Fibroblast of peridontal ligament (primary cell): ENCODE data around the gene UGT8.
"Not testable (repeated sequence)": the region's sequence is repeated elsewhere in the genome, so short reads cannot be mapped to it uniquely, and the experiment has no call there.

Source experiments
- DNase-seq: peaks from one replicate; pipeline ENCODE4 v3.0.0-alpha.2; 2010; ENCODE audit errors: extremely low read depth

Gene UGT8, protein sequence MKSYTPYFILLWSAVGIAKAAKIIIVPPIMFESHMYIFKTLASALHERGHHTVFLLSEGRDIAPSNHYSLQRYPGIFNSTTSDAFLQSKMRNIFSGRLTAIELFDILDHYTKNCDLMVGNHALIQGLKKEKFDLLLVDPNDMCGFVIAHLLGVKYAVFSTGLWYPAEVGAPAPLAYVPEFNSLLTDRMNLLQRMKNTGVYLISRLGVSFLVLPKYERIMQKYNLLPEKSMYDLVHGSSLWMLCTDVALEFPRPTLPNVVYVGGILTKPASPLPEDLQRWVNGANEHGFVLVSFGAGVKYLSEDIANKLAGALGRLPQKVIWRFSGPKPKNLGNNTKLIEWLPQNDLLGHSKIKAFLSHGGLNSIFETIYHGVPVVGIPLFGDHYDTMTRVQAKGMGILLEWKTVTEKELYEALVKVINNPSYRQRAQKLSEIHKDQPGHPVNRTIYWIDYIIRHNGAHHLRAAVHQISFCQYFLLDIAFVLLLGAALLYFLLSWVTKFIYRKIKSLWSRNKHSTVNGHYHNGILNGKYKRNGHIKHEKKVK

DNA sequence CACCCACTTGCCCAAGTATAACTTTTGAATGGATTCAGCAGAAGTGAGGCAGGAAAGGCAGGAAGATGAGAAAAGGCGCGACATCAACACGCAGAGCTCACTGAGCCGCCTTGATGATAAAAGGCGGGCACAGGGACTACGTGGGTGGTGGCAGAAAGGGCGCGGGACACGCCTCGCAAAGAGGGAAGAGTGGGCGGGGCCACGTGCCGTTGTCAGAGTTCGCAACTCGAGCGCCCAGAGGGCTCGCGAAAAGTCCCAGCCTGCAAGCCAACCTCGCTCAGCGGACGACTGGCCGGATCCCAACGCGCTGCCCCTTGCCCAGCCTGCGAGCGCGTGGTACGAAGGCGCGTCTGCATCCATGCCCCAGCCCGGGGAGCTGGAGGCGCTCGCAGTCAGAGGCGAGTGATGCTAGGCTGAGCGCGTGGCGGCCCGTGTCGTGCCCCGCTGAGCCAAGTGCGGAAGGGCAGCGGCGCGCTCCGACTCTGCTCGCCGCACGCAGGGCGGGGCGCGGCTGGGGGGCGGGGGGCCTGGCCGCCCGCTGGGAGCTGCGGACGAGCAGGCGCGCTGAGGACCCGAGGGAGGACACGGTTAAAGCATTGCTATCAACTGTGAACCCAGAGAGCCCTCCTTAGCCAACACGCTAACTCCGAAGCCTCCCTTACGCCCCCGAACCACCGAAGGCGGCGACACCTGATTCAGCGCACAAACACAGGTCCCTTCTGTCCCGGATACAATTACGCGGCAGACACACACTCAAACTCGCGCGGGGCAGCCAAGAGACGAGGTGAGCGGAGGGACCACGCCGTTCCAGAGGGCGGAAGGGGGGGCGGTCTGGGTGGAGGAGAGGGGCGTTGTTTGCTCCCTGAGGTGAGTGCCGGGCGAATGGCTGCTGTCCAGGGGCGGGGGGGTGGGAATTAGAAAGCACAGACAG, at the start of gene UGT8:
Gene UGT8, plus strand, starts transcription at position 617 of the 931 bp plus-strand sequence. CDS start 24,074 bp downstream, outside the sequence.
- peak; percentile 1 for DNase-seq

DNA sequence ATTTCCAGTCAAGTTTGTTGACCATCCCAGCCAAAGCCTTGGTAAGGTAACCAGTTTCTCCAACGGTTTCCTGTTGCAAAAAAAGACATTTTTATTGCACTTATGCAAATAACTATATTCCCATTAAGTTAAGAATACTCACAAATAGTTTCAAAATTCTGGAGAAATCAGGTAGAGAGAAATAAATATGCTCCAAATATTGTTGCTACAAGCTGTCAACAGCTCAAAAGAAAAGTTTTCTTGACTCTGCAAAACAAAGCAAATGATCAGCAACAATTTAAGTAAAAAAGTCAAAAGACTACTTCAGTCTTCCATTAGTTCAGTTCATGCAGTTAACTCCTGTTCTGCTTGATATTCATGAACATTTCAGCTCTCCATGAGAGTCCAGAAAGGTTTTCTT, 49.0 kb upstream of the UGT8 start:
- no peak for DNase-seq

DNA sequence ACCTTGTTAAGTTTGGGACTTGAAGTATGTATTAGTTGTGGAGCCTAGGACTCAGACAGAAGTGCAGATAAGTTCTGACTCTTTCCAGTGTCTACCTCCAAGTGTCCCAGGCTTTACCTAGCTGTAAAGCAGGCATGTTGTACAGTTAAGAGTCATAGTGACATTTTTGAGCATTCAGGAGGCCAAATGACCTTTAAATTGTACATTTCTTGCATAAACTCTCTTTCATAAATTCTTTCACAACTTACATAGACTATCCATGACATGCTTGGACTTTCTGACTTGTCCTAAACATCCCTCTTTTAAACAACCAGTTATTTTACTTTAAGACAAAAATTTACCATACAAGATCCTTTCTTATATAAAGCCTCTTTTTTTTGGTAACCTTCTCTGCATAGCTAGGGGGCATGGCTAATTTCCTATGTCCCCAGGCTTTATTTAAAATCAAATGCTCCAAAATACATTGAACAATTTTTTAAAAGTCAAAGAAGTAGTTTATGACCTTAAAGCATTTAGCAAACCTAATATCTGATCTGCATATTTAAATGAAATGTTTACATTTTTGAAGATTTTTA, 40.1 kb upstream of the UGT8 start:
- no peak for DNase-seq

DNA sequence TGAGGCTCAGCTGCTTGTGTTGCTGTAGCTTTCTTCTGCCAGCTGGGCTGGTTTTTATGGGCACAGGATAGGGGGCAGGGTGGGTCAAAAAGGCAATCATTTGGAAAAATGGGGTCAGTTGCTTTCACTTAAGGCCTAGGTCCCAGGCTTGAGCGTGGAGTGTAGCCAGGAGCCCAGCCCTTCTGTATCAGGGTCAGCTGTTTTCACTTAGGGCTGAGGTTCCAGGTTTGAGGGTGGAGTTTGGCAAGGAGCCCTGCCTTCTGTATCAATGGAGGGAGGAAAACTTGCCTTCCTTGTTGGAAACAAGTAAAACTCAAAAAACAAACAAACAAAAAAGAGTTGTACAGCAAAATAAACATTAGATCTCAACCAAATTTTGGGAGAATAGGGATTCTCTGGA, 37.0 kb upstream of the UGT8 start:
- no peak for DNase-seq

DNA sequence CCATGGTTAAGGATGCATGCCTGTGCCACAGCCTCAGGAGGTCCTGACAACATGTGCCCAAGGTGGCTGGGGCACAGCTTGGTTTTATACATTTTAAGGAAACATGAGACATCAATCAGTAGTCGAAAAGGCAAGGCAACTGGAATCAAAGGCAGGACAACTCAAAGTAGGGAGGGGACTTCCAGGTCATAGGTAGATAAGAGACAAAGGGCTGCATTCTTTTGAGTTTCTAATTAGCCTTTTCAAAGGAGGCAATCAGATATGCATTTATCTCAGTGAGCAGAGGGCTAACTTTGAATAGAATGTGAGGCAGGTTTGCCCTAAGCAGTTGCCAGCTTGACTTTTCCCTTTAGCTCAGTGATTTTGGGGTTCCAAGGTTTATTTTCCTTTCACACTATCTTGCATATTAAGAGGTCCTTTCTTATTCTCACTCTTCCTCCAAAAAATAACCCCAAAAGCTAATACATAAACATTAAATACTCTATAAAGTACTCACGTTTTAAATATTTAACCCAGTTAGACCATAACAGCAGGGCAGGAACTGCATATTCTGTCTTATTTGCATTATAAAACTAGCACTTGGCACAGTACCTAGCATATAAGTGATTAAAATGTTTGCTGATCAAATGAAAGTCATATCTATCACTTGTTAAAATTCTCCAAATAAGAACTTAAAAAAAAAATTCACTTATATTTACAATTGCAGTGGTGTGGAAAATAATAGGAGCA, 36.3 kb upstream of the UGT8 start:
- no peak for DNase-seq

DNA sequence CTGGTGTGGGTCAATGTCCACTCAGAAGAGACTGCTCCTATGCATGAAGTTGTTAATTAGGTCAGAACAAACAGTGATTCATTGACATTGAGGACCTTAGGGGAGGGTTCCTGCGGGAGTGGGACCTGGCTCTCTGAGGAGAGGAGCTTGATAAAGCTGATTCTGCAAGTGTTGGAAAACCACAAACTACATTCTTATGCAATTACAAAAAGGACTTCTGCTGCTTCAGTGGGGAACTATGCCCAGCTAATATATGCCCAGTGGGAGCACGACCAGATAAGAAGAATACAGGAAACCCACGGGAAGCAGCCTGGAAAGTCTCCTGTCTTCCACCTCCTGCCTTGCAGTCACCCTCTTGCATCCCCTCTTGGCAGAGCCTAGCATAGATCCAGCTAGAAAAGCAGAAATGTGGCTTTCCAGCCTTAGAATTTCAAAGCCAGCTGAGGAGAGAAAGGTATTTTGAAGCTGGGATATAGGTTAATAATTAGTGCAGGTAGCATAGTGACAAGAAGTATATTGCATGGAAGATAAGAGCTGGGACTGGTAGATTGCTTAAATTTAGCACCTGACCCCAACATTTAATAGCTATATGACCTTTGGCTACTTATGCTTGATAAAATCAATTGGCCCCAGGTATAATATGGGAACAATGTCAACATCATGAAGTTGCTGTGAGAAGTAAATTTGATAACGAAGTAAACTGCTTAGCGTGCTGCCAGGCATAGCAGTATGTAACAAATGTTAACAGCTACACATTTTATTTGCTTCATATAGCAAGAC, 34.9 kb upstream of the UGT8 start:
- DNase-seq = no peak

DNA sequence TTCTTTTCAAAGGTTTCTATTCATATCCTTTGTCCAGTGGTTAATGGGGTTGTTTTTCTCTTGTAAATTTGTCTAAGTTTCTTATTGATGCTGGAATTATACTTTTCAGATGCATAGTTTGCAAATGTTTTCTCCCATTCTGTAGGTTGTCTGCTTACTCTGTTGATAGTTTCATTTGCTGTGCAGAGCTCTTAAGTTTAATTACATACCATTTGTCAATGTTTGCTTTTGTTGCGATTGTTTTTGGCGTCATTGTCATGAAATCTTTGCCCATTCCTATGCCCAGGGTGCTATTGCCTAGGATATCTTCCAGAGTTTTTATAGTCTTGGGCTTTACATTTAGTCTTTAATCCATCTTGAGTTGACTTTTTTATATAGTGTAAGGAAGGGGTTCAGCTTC, 21.2 kb upstream of the UGT8 start:
- no peak for DNase-seq

DNA sequence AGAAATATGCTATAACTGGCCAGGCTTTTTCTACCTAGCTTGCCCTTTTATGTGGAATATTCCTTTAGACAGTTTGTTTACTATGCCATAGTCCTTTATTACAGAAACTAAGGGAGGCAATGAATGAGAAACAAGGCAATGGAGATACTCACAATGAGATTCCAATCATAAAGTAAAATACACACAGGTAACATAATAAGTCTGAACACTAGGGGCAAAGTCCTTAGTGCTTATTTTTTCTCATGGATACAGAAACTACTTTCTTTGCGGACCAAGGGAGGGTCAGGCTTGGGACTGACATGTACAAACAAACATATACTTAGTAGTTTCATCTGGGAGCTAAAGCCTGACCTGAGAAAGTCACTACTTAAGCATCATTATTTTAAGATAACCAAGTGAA, 16.0 kb upstream of the UGT8 start:
- DNase-seq = no peak

DNA sequence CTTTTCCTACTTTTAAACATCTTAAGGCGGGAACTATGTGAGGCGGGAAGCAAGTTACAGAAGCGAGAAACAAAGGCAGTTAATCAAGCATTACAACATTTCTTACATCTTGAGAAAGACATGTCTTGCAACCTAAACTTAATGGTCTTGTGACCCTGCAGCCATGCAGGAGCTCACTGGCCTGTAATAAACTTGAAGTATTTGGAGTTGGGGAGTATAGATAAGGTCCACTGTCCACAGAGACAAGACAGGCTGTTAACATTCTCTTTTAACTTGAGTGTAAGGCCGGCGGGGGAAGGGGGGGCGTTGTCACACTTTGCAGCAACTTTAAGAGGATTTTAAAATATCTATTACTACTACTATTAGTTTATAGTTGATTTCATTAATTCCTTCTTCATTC, 10.3 kb upstream of the UGT8 start:
- no peak for DNase-seq

DNA sequence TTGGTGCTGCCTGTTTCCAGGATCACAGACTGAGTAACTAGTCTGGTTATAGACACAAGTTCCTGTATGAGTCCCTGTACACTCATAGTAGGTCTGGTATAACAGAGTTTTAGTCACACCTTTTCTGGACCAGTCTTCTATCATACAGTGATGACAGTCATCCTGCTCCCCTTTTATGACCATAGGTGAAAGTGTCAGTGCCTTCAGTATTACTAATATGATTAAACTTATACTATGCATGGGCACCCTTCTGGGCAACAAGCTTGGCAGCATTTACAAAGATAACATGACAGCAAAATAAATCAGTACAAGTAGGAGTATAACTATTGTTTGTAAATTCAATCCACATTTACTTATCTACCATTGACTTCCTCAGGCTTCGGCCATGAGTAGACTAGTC, 8.2 kb upstream of the UGT8 start:
- not testable (repeated sequence) for DNase-seq

DNA sequence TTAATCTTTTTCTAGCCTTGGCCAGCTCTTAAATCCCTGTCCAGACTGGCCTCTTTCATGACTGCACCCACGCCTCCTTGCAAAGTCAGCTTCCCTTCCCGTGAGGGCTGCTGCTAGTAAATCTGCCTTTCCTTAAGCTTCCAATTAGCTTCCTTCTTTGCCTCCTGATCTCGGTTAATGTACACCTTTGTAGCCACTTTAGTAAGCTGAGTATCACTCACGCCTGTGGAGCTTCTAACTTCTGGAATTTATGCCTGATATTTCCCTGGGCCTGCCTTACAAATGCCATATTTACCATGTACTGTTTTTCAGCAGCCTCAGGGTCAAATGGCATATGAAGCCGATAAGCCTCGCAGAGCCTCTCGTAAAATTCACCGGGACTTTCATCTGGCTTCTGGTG, 5.1 kb upstream of the UGT8 start:
- DNase-seq = no peak

DNA sequence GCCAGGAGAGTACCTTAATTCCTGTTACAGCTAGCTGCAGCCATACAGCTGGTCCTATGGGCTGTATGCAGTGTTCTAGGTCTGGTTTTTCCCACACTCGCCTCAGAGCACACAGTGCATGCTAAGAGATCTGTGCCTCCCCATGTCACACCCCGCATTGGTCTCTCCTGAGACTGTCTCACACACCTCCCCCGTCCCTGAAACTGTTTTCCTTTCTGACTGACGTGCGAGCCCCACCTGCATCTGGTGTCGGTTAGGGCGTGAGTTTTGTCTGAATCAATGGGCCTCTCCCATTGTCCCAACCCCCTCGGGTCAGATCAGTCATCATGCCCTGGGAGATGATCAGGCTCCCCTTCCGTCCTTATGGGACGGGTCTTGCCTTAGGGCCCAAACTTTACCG, 3.4 kb upstream of the UGT8 start:
- no peak for DNase-seq

DNA sequence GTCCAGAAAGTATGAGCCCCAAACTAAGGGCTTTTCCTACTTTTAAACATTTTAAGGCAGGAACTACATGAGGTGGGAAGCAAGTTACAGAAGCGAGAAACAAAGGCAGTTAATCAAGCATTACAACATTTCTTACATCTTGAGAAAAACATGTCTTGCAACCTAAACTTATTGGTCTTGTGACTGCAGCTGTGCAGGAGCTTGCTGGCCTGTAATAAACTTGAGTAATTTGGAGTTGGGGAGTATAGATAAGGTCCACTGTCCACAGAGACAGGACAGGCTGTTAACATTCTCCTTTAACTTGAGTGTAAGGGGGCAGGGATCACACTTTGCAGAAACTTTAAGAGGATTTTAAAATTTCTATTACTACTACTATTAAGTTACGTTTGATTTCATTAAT, 2.7 kb upstream of the UGT8 start:
- no peak for DNase-seq

DNA sequence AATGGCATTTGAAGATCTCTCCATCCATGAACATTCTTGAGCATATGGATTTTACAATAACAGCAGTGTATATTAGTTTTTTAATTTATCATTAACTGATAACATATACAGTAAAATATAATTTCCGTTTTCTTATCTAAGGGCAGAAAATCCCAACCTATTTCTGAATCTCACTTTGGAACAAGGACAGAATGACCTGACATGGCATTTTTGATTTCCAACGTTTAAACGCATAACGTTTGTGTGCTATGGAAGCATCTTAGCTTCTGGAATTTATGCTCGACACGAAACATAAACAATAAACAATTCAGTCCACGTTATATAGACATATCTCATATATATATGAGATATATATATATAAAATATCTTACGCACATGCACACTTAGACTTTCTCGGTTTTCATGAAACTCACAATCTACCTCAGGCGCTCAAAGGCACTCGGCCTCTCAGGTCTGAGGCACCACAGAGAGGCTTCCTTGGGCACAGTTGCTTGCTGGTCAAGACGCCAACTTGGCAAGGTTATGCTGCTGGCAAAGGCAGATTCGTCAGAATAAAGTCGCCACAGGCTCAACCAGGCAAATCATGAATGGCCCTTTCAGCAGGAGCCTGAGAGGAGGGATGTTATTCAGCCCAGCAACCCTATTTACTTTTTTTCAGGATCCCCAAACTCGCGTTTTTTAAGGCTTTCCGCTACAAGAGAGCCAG, 1.0 kb upstream of the UGT8 start:
- no peak for DNase-seq

DNA sequence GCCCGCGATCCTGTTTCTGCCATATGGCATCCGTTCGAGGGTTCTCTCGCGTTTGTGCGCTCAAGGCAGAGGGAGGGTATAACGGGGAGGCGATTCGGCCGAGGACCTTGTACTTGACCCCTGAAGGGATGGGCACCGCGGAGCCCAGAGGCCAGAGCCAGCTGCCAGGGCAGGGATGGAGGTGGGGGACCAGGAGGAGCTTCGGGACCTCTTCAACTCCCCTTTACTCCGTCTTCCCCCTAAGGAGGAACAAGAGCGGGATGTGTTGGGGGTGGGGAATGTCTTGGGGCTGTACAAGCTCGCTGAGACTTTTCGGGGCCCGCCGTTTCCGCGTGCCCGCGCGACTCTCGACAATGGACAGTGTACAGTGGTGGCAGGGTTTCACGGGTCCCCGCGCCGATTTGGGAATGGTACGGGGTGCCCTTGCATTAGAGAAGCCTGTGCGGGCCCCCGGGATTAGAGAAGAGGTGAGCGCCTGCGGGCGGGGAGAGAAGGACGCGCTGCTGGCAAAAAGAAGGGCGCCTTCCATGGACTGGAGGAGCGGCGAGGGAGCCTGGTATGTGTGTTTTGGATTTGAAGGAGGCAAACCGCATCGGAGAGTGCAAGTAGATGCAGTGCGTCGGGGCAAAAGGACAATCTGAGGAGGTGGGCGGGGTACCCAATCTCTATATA, 760 bp downstream of the UGT8 start:
- DNase-seq = no peak

DNA sequence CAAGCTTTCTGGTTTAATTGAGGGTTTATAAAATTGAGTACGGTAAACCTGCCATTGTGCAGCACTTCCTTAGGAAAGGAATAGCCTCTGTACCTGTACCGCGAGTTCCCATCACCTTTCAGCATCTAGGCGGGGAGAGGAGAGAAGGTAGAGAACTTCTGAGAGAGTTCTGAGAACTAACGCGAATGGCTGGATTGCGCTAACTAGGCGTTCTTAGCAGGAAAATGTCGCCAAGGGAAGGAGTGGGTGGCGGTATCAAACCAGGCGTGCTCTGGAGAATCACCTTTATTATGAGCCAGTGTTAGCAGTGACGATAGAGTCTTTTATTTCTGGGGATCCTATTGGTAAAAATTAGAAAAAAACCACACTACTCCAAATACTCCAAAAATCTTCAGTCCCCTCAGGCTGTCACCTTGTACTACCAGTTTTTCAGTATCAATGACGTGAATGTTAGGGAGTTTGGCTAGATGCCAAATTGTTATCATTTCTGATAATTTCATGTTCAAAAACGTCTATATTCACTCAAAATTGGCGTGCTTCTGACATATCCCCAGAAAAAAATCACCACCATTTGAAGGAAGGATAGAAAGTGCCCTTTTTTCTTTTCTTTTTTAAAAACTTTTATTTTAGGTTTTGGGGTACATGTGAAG, 1.4 kb downstream of the UGT8 start:
- no peak for DNase-seq

DNA sequence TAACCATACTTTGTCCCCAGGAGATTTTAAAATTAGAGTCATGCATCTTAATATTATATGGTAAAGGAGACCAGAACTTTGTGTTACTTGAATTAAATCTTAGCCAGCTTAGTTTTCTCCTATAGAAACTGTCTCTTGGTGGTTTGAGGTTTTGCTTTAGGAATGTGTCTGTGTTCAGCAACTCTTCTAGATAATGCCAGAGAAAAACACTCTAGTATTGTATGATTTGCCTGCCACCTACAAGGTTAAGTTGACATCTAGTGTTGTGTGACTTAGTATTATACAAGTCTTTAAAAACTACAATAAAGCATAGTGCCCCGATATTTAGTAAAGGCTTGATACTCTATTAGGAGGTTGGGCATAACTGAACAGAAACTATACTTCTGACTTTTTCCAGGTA, 2.1 kb downstream of the UGT8 start:
- no peak for DNase-seq

DNA sequence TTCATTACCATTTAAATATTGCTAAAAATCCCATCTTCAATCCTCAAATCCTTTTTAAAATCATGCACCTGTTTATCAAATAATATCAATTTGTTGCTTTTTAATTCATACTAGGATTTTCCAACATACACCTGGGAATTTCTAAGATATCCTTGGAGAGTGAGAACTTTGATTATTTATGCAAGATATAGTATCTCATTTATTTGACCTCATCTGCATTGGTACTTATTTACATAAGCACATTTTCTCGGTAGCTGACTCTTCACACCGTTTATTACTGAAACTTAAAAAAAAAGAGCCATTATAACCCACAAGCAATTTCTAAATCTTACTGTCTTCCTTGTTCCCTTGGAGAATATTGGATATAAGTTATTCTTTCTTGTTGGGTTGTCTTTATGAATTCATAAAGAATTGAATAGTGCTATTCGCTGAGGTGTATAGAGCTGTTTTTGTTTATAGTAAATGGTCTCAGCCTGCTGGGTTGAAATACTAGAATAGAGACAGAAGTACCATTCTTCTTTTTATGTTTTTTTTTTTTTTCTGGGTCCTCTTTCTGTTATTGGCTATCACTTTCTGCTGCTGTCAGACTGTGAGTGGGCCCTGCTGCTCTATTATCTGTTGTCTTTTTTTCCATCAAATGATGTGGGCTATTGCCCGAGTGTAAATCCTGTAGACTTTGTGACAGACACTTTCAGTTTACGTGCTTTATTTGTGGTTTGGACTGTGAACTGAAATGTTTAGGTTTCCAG, 2.9 kb downstream of the UGT8 start:
- no peak for DNase-seq
